HG03442 (cell line): Measurements from ENCODE around the gene GRID2IP.
"Not testable (repeated sequence)": the region's sequence is repeated elsewhere in the genome, so short reads cannot be mapped to it uniquely, and the experiment has no call there.

Experiments used
- ATAC-seq: cut with Tn5 transposase; IDR thresholded peaks from one replicate; pipeline ENCODE4 v1.9.1; 2021; ENCODE audit warnings: mild to moderate bottlenecking, moderate library complexity; ENCODE audit not compliant: unreplicated experiment

Gene GRID2IP

DNA sequence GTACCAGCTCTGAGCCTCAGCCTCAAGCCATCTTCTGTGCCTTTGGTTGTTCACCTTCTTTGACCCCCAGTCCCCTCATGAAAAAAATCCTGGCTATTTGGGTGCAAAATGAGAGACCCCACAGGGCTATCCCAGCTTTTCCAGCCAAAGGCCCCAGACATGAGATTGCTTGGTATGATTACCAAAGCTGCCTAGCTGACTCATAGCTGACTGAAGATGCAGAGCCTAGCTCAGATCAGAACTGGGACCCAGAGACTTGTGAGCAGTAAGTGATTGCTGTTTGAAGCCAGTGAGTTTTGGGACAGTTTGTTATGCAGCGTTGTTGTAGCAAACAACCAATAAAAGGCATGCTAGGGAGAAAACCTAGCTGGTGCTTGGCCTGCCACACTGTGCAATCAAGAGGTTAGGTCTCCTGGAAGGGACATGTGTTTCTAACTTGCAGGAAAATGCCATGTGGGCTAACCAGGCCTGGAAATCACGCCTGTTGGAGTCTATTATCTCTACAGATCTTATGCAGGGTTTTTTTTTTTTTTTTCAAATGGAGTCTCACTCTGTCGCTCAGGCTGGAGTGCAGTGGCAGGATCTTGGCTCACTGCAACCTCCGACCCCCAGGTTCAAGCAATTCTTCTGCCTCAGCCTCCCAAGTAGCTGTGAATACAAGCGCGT is 55.5 kb downstream of the GRID2IP start:
- no peak for ATAC-seq

DNA sequence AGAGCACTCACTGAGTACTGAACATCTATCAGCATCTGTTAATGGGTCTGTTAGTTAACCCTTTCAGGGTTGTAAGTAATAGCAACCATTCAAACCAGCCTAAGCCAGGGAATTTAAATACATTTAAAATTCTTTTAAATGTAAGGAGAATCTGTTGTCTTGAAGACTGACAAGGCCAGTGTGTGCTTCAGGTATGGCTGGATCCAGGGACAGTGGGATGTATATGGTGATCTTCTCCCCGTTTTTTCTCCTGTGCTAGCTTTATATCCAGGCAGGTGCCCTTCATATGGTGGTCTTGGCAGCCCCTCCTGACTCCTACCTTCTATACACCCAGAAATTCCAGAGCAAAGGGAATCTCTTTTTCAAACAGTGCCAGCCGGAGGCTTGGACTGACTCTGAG is 56.9 kb downstream of the GRID2IP start:
- no peak for ATAC-seq

- ATAC-seq: no peak
Measured at GRCh38 chr7:6491194-6491593, 60.1 kb downstream of the GRID2IP start.

DNA sequence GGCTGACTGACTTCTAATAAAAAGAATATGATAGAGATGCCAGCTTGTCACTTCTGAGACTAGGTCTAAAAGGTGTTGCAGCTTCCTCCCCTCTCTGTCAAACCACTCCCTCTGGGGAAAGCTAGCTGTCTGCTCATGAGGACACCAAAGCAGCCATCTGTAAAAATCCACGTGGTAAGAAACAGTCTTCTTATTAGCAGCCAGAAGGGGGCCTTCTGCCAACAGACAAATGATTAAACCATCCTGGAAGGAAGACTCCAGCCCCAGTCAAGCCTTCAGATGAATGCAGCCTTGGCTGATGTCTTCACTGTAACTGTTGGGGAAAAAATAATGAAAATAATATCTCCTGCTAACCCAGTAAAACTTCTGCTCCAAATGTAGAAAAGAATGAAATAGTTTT is 61.6 kb downstream of the GRID2IP start:
- ATAC-seq: no peak

- ATAC-seq: no peak
Measured at GRCh38 chr7:6487184-6487545, 64.1 kb downstream of the GRID2IP start.

DNA sequence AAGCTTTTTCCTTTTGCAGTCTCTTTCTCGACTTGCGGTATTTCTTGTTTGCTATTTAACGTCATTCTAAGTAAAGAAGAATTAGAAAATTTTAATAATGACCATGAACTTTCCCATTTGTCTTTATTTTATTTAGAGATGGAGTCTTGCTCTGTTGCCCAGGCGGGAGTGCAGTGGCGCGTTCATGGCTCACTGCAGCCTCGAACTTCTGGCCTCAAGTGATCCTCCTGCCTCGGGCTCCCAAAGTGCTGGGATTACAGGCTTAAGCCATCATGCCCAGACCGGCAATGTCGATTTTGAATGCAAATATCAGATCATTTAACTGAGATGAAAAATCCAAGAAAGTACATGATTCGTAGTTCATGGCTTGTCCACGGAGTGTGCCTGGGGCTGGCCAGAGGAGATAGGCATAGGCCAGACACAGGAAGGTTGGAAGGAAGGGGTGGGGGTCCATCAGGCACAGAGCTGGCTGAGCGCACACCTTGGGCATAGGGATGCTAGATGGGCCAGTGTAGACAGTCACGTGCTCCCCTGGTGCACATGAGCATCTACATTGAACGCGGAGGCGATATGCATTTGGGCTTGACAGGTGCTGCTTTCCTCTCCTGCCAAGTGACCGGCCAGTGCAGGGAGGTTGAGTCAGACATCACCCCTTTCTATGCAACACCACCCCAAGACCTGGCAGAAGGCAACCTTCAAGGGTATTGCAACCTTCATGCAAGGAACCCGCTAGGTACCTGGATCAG is 64.7 kb downstream of the GRID2IP start:
- no peak for ATAC-seq

DNA sequence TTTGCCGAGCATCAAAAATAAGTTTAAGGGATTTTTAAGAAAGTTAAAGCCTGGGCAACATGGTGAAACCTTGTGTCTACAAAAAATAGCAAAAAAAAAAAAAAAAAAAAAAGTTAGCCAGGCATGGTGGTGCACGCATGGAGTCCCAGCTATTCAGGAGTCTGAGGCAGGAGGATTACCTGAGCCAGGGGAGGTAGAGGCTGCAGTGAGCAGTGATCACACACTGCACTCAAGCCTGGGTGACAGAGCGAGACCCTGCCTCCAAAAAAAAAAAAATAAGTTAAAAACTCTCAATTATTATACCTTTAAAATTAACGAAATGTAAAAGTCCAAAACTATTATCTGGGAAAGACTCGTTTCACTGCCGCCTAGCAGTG is 68.5 kb downstream of the GRID2IP start:
- ATAC-seq: no peak

DNA sequence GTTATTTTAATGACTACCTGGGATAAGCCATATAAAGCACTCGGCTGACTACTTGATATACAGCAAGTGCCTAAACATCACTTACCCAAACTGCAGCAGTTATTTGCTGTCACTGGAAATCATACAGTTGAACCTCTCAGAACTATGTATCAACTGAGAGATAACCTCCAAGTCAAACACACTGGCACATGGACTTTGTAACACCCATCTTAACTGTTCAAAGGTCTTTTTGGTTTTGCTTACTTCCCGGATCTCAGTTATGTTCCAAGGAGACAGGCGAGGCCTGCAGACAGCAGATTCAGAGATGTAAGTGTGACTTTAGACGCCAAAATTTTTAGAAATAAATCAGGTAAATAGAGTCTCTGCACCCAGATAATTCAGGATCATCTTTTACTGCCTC is 69.0 kb downstream of the GRID2IP start:
- ATAC-seq: no peak

- no peak for ATAC-seq
Measured at GRCh38 chr7:6481445-6481844, 69.8 kb downstream of the GRID2IP start.

DNA sequence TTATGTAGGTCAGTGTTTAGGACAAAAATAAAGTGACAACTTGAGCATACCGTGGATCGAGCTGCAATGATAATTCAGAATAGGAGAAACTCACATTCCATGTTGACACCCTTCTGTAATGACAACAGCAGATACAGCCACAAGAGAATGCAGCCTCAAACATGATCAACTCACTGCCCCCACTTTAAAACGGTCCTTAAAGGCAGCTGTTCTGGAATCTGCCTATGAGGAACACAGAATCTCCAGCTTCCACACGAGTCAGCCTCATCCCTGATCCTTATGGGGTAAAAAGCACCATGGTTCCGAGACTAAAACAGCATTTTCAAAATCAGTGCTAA is 71.0 kb downstream of the GRID2IP start:
- no peak for ATAC-seq

- no peak for ATAC-seq
Measured at GRCh38 chr7:6479067-6479466, 72.2 kb downstream of the GRID2IP start.

DNA sequence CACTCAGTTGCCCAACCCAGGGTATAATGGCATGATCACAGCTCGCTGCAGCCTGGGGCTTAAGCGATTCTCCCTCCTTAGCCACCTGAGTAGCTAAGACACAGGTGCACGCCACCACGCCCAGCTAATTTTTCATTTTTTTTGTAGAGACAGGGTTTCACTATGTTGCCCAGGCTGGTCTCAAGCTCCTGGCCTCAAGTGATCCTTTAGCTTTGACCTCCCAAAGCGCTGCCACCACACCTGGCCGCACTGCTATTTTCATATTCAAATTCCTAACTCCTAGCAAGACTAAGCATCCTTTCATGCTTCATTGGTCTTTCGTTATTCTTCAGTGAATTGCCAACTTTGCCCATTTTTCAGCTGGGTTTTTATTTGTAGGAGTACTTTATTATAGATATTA is 73.1 kb downstream of the GRID2IP start:
- ATAC-seq: no peak

DNA sequence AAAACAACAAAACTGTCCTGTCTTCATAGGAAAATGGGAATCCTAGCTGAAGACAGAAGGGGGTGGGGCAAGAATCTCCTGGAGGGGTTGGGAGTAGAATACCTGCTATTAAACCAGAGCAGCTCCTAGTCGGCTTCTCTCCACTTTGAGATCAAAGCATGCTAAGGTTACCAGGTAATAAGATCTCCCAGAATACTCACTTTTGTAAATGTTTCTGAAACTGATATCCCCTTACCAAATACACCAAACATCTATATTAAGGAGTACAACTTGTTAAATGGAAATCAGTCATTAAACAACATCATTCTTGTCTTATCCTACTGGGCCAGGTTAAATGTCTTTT is 74.0 kb downstream of the GRID2IP start:
- no peak for ATAC-seq

DNA sequence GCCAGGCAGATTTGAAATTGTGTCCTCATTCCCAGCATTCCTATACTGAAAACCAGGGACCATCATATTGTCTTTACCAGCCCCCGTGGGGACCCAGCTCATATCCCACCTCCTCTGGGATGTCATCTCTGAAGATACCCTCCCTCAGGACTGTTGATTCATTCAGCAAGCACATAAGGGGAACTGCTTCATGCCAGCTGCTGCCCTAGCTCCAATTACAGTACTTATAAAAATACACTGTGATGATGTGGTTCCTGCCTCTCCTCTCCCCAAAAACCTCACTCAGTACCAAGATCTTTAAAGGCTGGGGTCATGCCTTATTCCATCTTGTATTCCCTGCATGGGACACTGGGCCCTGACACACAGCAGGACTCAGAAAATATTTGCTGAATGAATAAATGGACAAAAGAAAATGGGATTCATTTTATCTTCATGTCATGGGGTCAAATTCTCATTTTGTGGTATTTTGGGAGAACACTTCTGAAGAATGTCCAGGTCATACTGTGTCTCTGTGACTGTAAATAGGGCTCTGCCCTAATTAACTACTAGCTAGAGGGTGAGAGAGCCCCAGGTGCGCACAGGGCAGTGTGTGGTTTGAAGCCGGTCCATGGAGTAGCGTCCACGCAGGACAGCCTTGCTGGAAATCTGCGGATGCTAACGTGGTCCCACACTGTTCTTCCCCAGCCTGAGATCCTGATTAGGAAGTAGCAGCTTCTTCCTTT is 74.5 kb downstream of the GRID2IP start:
- no peak for ATAC-seq

DNA sequence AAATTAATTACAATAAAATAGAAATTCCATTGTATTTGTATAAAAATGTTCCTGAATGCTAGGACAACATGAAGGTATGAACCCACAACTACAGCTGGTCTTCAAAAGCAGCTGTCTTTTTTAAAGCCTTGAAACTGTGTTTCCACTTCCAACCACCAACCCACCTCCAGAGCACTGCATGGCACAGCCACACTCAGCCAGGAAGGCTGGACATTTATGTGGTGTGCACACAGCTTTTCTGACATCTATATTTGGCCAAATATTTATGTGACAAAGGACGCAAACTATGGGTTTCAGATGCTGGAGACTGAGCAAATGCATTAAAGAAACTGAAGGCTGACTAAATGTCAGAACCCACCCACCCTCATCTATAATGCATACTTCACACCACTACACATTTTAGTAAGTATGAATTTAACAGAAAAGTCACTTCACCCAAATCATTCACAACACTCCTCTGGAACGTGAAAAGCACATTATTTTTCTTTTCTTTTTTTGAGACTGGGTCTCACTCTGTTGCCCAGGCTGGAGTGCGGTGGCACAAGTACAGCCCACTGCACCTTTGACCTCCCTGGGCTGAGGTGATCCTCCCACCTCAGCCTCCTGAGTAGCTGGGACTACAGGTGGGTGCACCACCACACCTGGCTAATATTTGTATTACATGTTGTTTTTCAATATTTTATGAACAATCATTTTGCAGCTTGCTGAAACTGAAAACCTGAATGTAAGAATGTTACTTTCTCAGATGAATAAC is 75.7 kb downstream of the GRID2IP start:
- ATAC-seq: no peak

GRCh38 chr7:6465862-6466261 is 85.4 kb downstream of the GRID2IP start:
- ATAC-seq: no peak

DNA sequence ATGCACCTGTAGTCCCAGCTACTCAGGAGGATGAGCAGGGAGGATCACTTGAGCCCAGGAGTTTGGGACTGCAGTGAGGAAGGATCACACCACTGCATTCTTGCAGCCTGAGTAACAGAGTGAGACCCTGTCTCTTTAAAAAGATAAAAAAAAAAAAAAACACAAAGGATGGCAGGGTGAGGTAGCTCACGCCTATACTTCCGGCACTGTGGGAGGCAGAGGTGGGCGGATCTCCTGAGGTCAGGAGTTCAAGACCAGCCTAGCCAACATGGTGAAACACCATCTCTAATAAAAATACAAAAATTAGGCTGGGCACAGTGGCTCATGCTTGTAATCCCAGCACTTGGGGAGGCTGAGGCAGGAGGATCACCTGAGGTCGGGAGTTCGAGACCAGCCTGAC is 87.7 kb downstream of the GRID2IP start:
- not testable (repeated sequence) for ATAC-seq

DNA sequence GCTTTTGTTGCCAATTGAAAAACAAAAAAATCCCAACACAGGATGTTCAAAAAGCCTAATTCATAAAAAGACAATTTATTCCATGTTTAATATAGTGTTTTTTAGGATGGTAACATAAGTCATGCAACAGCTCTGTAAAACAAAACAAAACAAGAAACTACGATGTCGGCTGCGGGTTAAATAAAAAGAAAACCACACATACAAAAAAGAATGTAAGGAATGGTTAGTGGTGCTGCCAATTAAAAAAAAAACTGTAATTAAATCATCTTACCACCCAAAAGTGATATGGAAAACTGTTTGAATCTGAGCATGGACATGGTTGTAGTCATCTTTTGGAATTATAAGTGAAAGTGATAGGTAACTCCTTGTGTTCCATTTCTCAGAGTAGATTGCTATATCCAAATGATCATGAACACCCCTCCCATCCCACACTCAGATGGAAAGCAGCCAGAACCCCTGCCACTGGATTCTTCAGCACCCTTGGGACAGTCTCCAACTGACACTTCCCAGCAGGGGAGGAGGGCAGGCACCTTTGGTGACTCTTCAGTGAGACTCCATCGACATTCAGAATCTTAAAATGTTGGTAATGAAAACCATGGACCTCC is 89.2 kb downstream of the GRID2IP start:
- ATAC-seq: no peak

- no peak for ATAC-seq
Measured at GRCh38 chr7:6460990-6461584, 90.2 kb downstream of the GRID2IP start.

- ATAC-seq: no peak
Measured at GRCh38 chr7:6460303-6460702, 91.0 kb downstream of the GRID2IP start.

DNA sequence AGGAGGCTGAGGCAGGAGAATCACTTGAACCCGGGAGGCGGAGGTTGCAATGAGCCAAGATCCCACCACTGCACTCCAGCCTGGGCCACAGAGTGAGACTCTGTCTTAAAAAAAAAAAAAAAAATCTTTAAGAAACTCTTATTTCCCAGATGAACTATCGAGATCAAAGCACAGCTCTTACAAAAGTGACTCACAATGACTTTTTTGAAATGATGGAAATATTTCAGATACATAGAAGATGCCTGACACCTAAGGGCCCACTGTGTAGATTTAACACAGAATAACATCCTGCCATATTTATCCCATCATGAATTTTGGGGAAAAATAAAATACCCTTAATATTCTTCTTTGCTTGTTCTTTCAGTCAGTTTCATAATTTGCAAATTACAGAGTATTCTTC is 92.6 kb downstream of the GRID2IP start:
- not testable (repeated sequence) for ATAC-seq
